Caco-2 (cell line): ENCODE data around the gene RRP36. TPM values are rescaled to one million over a fixed set of nuclear protein-coding genes. Genes with fewer than 3 reads are reported as not detected.

Experiments used
- BruUV-seq: library from RNA; stranded (reverse); fragments of 400-500 nt; replicated peaks from 2 replicates; lab custom pipeline; 2021; lab: Mats Ljungman, UMichigan
- CTCF ChIA-PET: fragments of 300-600 bp; sonication (Branson Sonifier 250); formaldehyde crosslinking; loops from one replicate; lab custom pipeline; 2022; ENCODE audit warnings: antibody characterized with exemption; lab: Charles Lee
- POLR2A ChIA-PET: fragments of 300-600 bp; sonication (Branson Sonifier 250); formaldehyde crosslinking; loops from one replicate; lab custom pipeline; 2022; ENCODE audit warnings: antibody characterized with exemption; lab: Charles Lee
- DNase-seq, 2 experiments: peaks; one replicate each; pipeline versions ENCODE4 v3.0.0 to v3.0.0-alpha.2; 2020 to 2022
- H3K27me3 ChIP-seq: replicated peaks from 2 replicates; pipeline ENCODE4 v1.6.0; 2011; ENCODE audit warnings: low read length; ENCODE audit not compliant: control insufficient read depth, insufficient read depth
- H3K36me3 ChIP-seq: 2 replicates; pipeline ENCODE4 v1.5.1; 2011; ENCODE audit warnings: low read length; ENCODE audit not compliant: control insufficient read depth, insufficient read depth
- H3K4me1 ChIP-seq: fragments of 250-450 bp; sonication (Bioruptor Pico); 2 replicates; pipeline ENCODE4 v1.5.1; 2020; ENCODE audit warnings: mild to moderate bottlenecking
- H3K4me3 ChIP-seq: 2 replicates; pipeline ENCODE4 v1.5.1; 2011; ENCODE audit warnings: low read depth, mild to moderate bottlenecking, control low read depth, low read length
- H3K9me3 ChIP-seq: fragments of 250-450 bp; sonication (Bioruptor Pico); 2 replicates; pipeline ENCODE4 v1.5.1; 2020; ENCODE audit warnings: mild to moderate bottlenecking, moderate library complexity
- H3K27ac Mint-ChIP-seq: one replicate; pipeline ENCODE4 v1.8.0; 2022; ENCODE audit warnings: mixed read lengths; ENCODE audit not compliant: unreplicated experiment
- H3K27me3 Mint-ChIP-seq: one replicate; pipeline ENCODE4 v1.8.0; 2022; ENCODE audit warnings: mixed read lengths; ENCODE audit not compliant: insufficient read depth, unreplicated experiment
- H3K36me3 Mint-ChIP-seq: one replicate; pipeline ENCODE4 v1.8.0; 2022; ENCODE audit warnings: mild to moderate bottlenecking, mixed read lengths; ENCODE audit not compliant: insufficient read depth, unreplicated experiment
- H3K4me1 Mint-ChIP-seq: one replicate; pipeline ENCODE4 v1.8.0; 2022; ENCODE audit warnings: low read depth, mixed read lengths; ENCODE audit not compliant: unreplicated experiment
- H3K4me3 Mint-ChIP-seq: one replicate; pipeline ENCODE4 v1.8.0; 2022; ENCODE audit warnings: mild to moderate bottlenecking, moderate library complexity, mixed read lengths; ENCODE audit not compliant: unreplicated experiment
- H3K9me3 Mint-ChIP-seq: one replicate; pipeline ENCODE4 v1.8.0; 2022; ENCODE audit warnings: mixed read lengths; ENCODE audit not compliant: unreplicated experiment
- CTCF ChIP-seq, 2 experiments: fragments of 200-600 bp in 1 of 2; IDR thresholded peaks; 1 replicate in 1 of 2; 2 replicates in 1 of 2; pipeline versions ENCODE4 v1.5.1 to v1.8.0; 2011 to 2022; ENCODE audit warnings: antibody characterized with exemption in 1 of 2, control low read depth in 1 of 2, inconsistent platforms in 1 of 2, low read depth in 1 of 2, low read length in 1 of 2, mild to moderate bottlenecking in 1 of 2, moderate library complexity in 1 of 2; ENCODE audit not compliant: insufficient read depth in 1 of 2, severe bottlenecking in 1 of 2, unreplicated experiment in 1 of 2
- intact Hi-C: fragments of 100-400 bp; cut with micrococcal nuclease; formaldehyde crosslinking; loops from one replicate; pipeline ENCODE4 v1.10.0; 2022; ENCODE audit not compliant: unreplicated experiment
- total RNA-seq: library from RNA; stranded (reverse); gene quantifications from 2 replicates; pipeline ENCODE4 v1.2.3, GENCODE V29; 2022

The RRP36 gene
- total RNA-seq, 1 experiment from 2014 or later = 74.9 TPM

GRCh38 chr6:43043310-43043709 is 21.9 kb downstream of the RRP36 start:
- Histone ChIP-seq H3K27me3 (no peaks in the 10 kb centered on the region), H3K4me3 (no peak overlapping the region), H3K36me3 (peaks cover 1% of the 10 kb centered on the region), H3K9me3 (no peaks in the 10 kb centered on the region), H3K4me1 (no peaks in the 10 kb centered on the region)
- H3K4me1 Mint-ChIP-seq = no peaks in the 10 kb centered on the region
- CTCF ChIA-PET = no interaction called here
- no peaks in the 10 kb centered on the region for H3K9me3 Mint-ChIP-seq
- no peak overlapping the region for H3K27ac Mint-ChIP-seq
- POLR2A ChIA-PET = no interaction called here
- DNase-seq = no peak
- BruUV-seq = no TSS peak
- no peak for TF ChIP-seq CTCF (IDR thresholded peaks at IDR 0.05; ENCODE audit: insufficient read depth in 1 of 2, low read depth in 1 of 2, low read length in 1 of 2, severe bottlenecking in 1 of 2, unreplicated experiment in 1 of 2)
- H3K4me3 Mint-ChIP-seq = no peak overlapping the region
- intact Hi-C loops = no loop called here
- H3K36me3 Mint-ChIP-seq = peaks cover 55% of the 10 kb centered on the region
- H3K27me3 Mint-ChIP-seq = no peaks in the 10 kb centered on the region

GRCh38 chr6:43045371-43045930 is 24.0 kb downstream of the RRP36 start:
- ChIA-PET CTCF (interaction anchor here (0.7 kb wide), 1 partner anchor 29 kb away, joined by 3 read pairs; no protein-coding TSS in a partner anchor), POLR2A (interaction anchor here (0.7 kb wide), 1 partner anchor 14 kb away, joined by 3 read pairs; the partner anchor contains the start of genes KLC4 and MRPL2)
- no peak for TF ChIP-seq CTCF (IDR thresholded peaks at IDR 0.05; ENCODE audit: insufficient read depth in 1 of 2, low read depth in 1 of 2, low read length in 1 of 2, severe bottlenecking in 1 of 2, unreplicated experiment in 1 of 2)
- Mint-ChIP-seq H3K36me3 (peaks cover 66% of the 10 kb centered on the region), H3K27me3 (no peaks in the 10 kb centered on the region), H3K9me3 (no peaks in the 10 kb centered on the region), H3K27ac (no peak overlapping the region), H3K4me1 (peaks cover 2% of the 10 kb centered on the region), H3K4me3 (no peak overlapping the region)
- no peak for DNase-seq
- Histone ChIP-seq H3K27me3 (no peaks in the 10 kb centered on the region), H3K4me3 (no peak overlapping the region), H3K4me1 (no peaks in the 10 kb centered on the region), H3K36me3 (peaks cover 3% of the 10 kb centered on the region), H3K9me3 (no peaks in the 10 kb centered on the region)
- BruUV-seq = no TSS peak
- intact Hi-C loops = no loop called here

GRCh38 chr6:43047998-43048397 is 26.6 kb downstream of the RRP36 start:
- peaks cover 7% of the 10 kb centered on the region; the same call in 1 of the 2 replicates for H3K4me1 ChIP-seq
- Mint-ChIP-seq H3K4me1 (peaks cover 15% of the 10 kb centered on the region), H3K27me3 (no peaks in the 10 kb centered on the region), H3K36me3 (peaks cover 74% of the 10 kb centered on the region), H3K9me3 (no peaks in the 10 kb centered on the region), H3K4me3 (no peak overlapping the region), H3K27ac (no peak overlapping the region)
- BruUV-seq = no TSS peak
- CTCF ChIA-PET = no interaction called here
- POLR2A ChIA-PET = no interaction called here
- no peaks in the 10 kb centered on the region for H3K9me3 ChIP-seq
- intact Hi-C loops = no loop called here
- no peak for DNase-seq
- no peaks in the 10 kb centered on the region for H3K27me3 ChIP-seq
- H3K36me3 ChIP-seq = peaks cover 2% of the 10 kb centered on the region; the same call in 1 of the 2 replicates
- no peak overlapping the region for H3K4me3 ChIP-seq
- no peak for TF ChIP-seq CTCF (IDR thresholded peaks at IDR 0.05; ENCODE audit: insufficient read depth in 1 of 2, low read depth in 1 of 2, low read length in 1 of 2, severe bottlenecking in 1 of 2, unreplicated experiment in 1 of 2)
